RWPE2 (cell line): ENCODE results near the gene MACROD2.

Experiments used
- ATAC-seq: fragments of 200-7000 bp; cut with Tn5 transposase; 3 replicates; pipeline ENCODE4 v1.9.1; 2021; ENCODE audit warnings: low read depth
- DNase-seq: peaks from one replicate; pipeline ENCODE4 v3.0.0-alpha.2; 2020; ENCODE audit warnings: low spot score
- H3K27ac ChIP-seq: fragments of 450-650 bp; 2 replicates; pipeline ENCODE4 v1.5.1; 2017; ENCODE audit warnings: mild to moderate bottlenecking; ENCODE audit not compliant: poor library complexity, severe bottlenecking
- H3K27me3 ChIP-seq: fragments of 250-450 bp; sonication (Bioruptor Pico); 2 replicates; pipeline ENCODE4 v1.5.1; 2021; ENCODE audit warnings: mild to moderate bottlenecking, moderate library complexity; ENCODE audit not compliant: insufficient read depth, poor library complexity, severe bottlenecking
- H3K36me3 ChIP-seq: fragments of 250-450 bp; sonication (Bioruptor Pico); 2 replicates; pipeline ENCODE4 v1.5.1; 2020; ENCODE audit warnings: low read depth, mild to moderate bottlenecking, moderate library complexity
- H3K4me1 ChIP-seq: fragments of 250-450 bp; sonication (Bioruptor Pico); 2 replicates; pipeline ENCODE4 v1.5.1; 2021; ENCODE audit warnings: mild to moderate bottlenecking, moderate library complexity; ENCODE audit not compliant: insufficient read depth, poor library complexity, severe bottlenecking
- H3K4me3 ChIP-seq: fragments of 250-450 bp; sonication (Bioruptor Pico); 2 replicates; pipeline ENCODE4 v1.5.1; 2021; ENCODE audit warnings: mild to moderate bottlenecking, moderate library complexity; ENCODE audit not compliant: severe bottlenecking
- H3K9me3 ChIP-seq: fragments of 250-450 bp; sonication (Bioruptor Pico); 2 replicates; pipeline ENCODE4 v1.5.1; 2021; ENCODE audit warnings: mild to moderate bottlenecking, moderate library complexity; ENCODE audit not compliant: severe bottlenecking
- CTCF ChIP-seq: fragments of 450-650 bp; IDR thresholded peaks from one replicate; pipeline ENCODE4 v1.5.1; 2017; ENCODE audit warnings: mild to moderate bottlenecking, moderate library complexity; ENCODE audit not compliant: poor library complexity, severe bottlenecking

The MACROD2 gene

GRCh38 chr20:14612391-14612790, 617.1 kb downstream of the MACROD2 start:
- H3K27me3 ChIP-seq = no peaks in the 10 kb centered on the region
- no peak for TF ChIP-seq CTCF
- ATAC-seq (no peak; the same call in 2 of the 3 replicates), DNase-seq (no peak)
- peaks cover 6% of the 10 kb centered on the region for H3K4me1 ChIP-seq
- no peaks in the 10 kb centered on the region for H3K36me3 ChIP-seq
- no peak overlapping the region for H3K4me3 ChIP-seq
- H3K9me3 ChIP-seq = no peaks in the 10 kb centered on the region
- H3K27ac ChIP-seq = no peak overlapping the region

- TF ChIP-seq CTCF = no peak
- ATAC-seq = 0 out of 3 replicates have a peak, but pooled peaks have one; percentile 45
Observed at GRCh38 chr20:14616003-14616402, 620.7 kb downstream of the MACROD2 start.

GRCh38 chr20:14617123-14617522, 621.8 kb downstream of the MACROD2 start:
- DNase-seq = no peak
- Histone ChIP-seq H3K4me1 (peaks cover 6% of the 10 kb centered on the region), H3K27me3 (no peaks in the 10 kb centered on the region), H3K9me3 (no peaks in the 10 kb centered on the region), H3K4me3 (no peak overlapping the region), H3K27ac (no peak overlapping the region), H3K36me3 (no peaks in the 10 kb centered on the region)
- no peak for ATAC-seq
- no peak for TF ChIP-seq CTCF

More at GRCh38 chr20:14616003-14616402, 620.7 kb downstream of the MACROD2 start:
- Histone ChIP-seq H3K9me3 (no peaks in the 10 kb centered on the region), H3K27ac (no peak overlapping the region), H3K4me3 (no peak overlapping the region), H3K27me3 (no peaks in the 10 kb centered on the region), H3K36me3 (no peaks in the 10 kb centered on the region), H3K4me1 (peaks cover 6% of the 10 kb centered on the region)
- no peak for DNase-seq

- Histone ChIP-seq H3K36me3 (no peaks in the 10 kb centered on the region), H3K4me1 (no peaks in the 10 kb centered on the region), H3K27me3 (no peaks in the 10 kb centered on the region), H3K27ac (no peak overlapping the region), H3K9me3 (no peaks in the 10 kb centered on the region), H3K4me3 (no peak overlapping the region)
- DNase-seq (no peak), ATAC-seq (no peak)
- no peak for TF ChIP-seq CTCF
Observed at GRCh38 chr20:14619411-14619810, 624.1 kb downstream of the MACROD2 start.

- TF ChIP-seq CTCF = peak; percentile 40
- H3K36me3 ChIP-seq = no peaks in the 10 kb centered on the region
- no peaks in the 10 kb centered on the region for H3K27me3 ChIP-seq
- DNase-seq (peak; percentile 73), ATAC-seq (peak; percentile 99)
- H3K4me3 ChIP-seq = no peak overlapping the region
- no peaks in the 10 kb centered on the region for H3K9me3 ChIP-seq
- H3K4me1 ChIP-seq = no peaks in the 10 kb centered on the region
- no peak overlapping the region for H3K27ac ChIP-seq
Observed at GRCh38 chr20:14622796-14623195, 627.5 kb downstream of the MACROD2 start.
